Dedifferentiated amniotic fluid mesenchymal stem cell (primary cell): ENCODE data around the gene OR10H4.
"Not testable (repeated sequence)": the region's sequence is repeated elsewhere in the genome, so short reads cannot be mapped to it uniquely, and the experiment has no call there.

Source experiments
- DNase-seq: peaks from one replicate; pipeline ENCODE4 v3.0.0-alpha.2; 2016; ENCODE audit errors: extremely low spot score

The OR10H4 gene

DNA sequence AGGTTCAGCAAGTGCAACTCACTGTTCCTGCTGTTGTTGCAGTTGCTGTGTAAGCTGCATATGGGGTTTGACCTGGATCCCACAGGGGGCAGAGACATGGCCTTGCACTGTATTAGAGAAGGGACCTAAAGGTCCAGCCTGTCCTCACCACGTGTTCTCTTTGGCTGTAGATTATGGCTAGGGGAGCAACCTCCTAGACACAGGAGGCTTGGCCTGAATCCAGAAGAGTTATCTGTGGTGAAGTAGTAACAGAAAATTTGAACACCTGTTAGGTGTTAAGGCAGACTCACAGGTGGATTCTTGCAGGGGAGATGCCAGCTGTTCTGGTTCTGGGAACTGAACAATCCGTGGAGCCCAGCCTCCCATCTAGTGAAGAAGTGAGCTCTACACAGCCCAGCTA is 11.0 kb upstream of the OR10H4 start:
- DNase-seq = no peak

- DNase-seq = no peak
These were observed 4.4 kb upstream of the OR10H4 start for GRCh38 chr19:15944401-15944800.

- DNase-seq = no peak
These were observed 3.5 kb upstream of the OR10H4 start for GRCh38 chr19:15945301-15945700.

DNA sequence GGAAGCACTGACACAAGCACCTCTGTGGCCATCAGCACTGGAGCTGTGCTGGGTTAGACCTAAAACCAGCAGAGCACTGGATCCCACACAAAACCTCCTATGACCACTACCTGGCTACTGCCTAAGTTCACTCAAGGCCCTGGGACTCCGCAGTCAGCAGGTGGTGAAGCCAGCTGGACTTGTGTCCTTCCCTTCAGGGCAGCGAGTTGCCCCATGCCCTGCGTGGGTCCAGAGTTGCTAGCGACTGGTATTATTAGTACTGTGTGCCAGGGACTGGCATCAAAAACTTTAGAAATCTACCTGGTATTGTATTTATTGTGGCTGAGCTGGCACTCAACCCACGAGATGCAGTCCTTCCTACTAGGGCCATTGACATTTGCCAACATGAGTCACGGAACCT is 6.0 kb downstream of the OR10H4 start:
- no peak for DNase-seq

DNA sequence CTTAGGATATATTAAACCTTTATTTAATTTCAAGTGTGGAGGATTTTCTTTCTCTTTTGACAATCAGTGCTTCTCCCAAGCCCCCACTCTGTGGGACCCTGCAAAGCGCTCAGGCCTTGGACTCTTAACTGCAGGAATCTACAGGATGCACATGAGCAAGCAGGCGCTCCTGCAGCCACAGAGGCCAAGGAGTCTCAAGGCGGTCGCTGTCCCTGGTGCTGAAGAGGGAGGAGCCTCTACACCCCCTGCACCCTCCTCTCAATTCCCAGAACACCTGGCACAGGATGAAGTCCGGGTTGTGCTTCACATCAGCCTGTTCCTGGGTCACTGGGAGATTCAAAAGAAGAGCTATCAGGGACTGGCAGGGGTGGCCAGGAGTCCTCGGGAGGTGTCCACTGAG is 13.5 kb downstream of the OR10H4 start:
- DNase-seq = no peak

DNA sequence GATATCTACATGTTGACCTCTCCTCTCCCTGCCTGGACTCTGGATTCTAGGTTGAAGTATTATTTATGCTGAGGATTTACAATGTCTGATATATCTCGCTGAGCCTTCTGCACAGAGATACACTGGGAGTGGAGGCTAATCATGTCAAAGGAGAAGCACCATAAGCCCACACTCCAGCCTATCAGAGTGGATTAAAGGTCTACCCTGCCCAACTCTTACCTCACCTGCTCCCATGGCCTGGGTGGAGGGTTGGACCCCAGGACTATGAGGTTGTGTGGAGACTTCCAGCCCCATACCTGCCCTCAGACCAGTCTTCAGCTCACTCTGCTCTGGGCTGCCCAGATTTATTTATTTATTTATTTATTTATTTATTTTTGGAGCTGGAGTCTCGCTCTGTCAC is 15.4 kb downstream of the OR10H4 start:
- DNase-seq = no peak

DNA sequence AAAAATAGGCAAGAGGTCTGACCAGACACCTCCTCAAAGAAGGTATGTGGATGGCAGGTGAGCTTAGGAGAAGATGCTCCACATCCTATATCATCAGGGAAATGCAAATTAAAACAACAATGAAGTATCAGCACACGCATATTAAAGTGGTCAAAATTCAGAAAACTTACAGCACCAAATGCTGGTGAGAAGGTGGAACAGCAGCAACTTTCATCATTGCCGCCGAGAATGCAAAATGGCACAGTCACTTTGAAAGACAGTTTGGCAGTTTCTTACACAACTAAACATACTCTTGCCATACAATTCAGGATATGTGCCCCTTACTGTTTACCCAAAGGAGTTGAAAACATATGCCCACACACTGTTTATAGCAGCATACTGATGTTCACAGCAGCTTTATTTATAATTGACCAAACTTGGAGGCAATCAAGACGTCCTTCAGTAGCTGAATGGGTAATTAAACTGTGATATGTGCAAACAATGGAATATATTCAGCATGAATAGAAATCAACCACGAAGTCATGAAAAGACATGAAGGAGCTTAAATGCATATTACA is 22.5 kb downstream of the OR10H4 start:
- DNase-seq = no peak

- DNase-seq = not testable (repeated sequence)
These were observed 23.2 kb downstream of the OR10H4 start for GRCh38 chr19:15972043-15972442.

GRCh38 chr19:15974856-15975255 is 26.0 kb downstream of the OR10H4 start:
- DNase-seq = no peak

- no peak for DNase-seq
These were observed 28.3 kb downstream of the OR10H4 start for GRCh38 chr19:15976836-15977689.

DNA sequence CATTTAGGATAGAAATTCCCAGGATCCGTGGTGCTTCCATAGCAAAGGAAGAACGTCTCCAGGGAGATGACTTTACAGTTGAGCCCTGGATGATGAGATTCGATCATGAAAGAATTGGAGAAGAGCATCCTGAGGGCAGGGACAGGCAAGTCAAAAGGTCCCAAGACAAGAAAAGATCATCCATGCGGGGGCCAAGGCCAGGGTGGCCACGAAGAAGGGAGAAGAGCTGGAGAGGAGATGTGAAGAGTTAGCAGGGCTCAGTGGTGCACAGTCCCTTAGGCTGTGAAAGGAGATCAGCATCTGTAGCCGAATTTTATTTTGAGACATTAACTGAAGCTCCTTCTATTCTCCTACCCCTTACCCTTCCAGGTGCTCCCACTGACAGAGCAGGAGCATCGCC is 28.9 kb downstream of the OR10H4 start:
- no peak for DNase-seq

GRCh38 chr19:15979293-15979692 is 30.5 kb downstream of the OR10H4 start:
- DNase-seq = no peak

DNA sequence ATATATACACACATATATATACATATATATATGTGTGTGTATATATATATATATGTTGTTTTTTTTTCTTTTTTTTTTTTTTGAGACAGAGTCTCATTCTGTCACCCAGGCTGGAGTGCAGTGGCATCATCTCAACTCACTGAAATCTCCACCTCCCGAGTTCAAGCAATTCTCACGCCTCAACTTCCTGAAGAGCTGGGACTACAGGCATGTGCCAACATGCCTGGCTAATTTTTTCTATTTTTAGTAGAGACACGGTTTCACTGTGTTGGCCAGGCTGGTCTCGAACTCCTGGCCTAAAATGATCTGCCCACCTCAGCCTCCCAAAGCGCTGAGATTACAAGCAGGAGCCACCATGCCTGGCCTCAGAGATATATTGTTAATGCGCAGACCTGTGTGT is 37.0 kb downstream of the OR10H4 start:
- DNase-seq = not testable (repeated sequence)

- no peak for DNase-seq
These were observed 37.9 kb downstream of the OR10H4 start for GRCh38 chr19:15986701-15987100.

- no peak for DNase-seq
These were observed 41.1 kb downstream of the OR10H4 start for GRCh38 chr19:15989889-15990288.

DNA sequence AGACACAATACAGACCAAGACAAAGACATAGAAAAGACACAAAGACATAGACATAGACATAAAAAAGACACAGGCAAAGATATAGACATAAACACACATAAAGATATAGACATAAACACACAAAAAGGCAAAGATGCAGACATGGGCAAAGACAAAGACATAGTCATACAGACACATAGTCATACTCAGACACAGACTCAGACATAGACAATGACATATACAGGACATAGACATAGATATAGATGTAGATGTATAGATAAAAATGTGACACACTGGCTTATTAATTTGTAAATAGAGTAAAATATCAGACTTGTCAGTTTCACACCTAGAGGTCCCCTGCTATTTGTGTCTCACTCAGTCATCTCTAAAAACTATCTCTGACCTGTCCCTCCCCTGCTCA is 42.8 kb downstream of the OR10H4 start:
- no peak for DNase-seq

DNA sequence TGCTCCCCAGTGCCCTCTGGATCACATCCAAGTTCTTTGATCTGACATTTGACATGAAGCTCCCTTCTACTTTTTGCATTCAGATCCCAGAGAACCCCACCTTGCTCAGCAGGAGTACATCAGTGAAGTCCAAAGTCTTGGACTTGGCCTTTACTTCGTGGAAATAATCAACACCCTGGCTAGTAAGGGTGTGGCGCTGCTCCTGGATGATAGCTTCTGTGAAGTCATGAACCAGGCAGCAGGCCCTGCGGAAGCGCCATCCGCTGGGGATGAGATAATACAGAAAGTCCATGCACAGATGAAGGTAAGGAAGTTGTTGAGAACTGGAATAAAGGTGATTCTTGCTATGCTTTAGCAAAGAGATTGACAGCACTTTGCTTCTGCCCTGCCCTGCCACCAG is 43.2 kb downstream of the OR10H4 start:
- DNase-seq = no peak

DNA sequence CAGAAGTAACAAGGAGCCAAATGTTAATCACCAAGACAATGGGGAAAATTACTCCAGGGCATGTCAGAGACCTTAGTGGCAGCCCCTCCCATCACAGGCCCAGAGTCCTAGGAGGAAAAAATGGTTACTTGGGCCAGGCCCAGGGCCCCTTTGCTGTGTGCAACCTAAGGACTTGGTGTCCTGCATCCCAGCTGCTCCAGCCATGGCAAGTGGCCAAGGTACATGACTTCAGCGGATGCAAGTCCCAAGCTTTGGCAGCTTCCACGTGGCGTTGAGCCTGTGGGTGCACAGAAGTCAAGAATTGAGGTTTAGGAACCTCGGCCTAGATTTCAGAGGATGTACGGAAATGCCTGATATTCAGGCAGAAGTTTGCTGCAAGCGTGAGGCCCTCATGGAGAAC is 46.7 kb downstream of the OR10H4 start:
- no peak for DNase-seq

DNA sequence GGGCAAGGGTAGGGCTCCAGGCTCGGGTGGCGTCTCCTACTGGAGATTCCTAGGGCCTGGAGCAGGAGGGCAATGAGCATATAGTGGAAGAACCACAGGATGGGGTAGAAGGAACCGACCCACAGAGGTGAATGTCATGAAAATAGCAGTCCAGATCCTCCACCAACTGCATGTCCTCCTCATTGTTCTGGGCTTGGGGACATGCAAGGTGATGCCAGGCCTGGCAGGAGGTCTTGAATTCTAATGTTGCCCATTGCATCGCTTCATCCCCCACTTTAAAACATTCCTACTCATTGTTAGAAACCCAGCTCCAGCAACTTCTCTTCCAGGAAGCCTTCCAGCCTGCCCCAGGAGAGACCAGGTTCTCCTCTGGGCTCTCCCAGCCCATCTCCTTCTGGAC is 49.4 kb downstream of the OR10H4 start:
- no peak for DNase-seq
